ENCODE results near the gene SIRPD.

DNA sequence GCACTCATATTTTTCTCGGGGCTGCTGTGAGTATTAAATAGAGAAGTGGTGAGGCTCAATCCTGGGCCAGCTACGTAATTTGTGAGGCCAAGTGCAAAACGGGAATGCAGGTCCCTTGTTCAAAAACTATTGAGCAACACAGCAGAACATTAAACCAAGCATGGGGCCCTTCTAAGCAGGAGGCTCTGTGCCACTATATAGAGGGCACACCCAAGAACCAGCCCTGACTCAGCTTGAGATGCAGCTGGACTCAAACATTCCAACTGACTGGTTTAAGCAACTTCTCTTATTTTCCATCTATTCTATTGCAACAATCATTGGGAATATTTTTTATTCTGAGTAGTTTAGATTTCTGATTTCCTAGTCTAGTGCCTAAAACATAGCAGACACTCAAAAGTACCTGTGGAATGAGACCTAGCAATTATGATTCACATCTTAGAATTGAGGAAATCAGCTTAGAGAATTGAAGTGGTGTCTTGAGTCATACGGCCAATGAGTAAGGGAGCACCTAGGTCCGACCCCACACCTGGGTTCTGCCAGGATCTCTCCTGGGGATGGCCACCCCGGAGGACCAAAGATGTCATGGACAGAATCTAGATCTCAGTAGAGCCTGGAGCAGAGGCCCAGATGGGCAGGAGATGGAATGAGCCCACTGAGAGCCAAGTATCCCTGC lies 67.6 kb downstream of the SIRPD start:
- TF ChIP-seq, protein P1, sequence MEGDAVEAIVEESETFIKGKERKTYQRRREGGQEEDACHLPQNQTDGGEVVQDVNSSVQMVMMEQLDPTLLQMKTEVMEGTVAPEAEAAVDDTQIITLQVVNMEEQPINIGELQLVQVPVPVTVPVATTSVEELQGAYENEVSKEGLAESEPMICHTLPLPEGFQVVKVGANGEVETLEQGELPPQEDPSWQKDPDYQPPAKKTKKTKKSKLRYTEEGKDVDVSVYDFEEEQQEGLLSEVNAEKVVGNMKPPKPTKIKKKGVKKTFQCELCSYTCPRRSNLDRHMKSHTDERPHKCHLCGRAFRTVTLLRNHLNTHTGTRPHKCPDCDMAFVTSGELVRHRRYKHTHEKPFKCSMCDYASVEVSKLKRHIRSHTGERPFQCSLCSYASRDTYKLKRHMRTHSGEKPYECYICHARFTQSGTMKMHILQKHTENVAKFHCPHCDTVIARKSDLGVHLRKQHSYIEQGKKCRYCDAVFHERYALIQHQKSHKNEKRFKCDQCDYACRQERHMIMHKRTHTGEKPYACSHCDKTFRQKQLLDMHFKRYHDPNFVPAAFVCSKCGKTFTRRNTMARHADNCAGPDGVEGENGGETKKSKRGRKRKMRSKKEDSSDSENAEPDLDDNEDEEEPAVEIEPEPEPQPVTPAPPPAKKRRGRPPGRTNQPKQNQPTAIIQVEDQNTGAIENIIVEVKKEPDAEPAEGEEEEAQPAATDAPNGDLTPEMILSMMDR (IDR thresholded peaks at IDR 0.05; ENCODE audit: low read depth, low read length) = no peak
- no peak for TF ChIP-seq EZH2phosphoT487 (IDR thresholded peaks at IDR 0.05; ENCODE audit: low read depth)
